Measurements from ENCODE around the gene REXO5. TPM values are rescaled to one million over a fixed set of nuclear protein-coding genes. Genes with fewer than 3 reads are reported as not detected.
A peak's percentile ranks its signal among the peaks of the same experiment; 100 is the strongest.

Gene REXO5, protein sequence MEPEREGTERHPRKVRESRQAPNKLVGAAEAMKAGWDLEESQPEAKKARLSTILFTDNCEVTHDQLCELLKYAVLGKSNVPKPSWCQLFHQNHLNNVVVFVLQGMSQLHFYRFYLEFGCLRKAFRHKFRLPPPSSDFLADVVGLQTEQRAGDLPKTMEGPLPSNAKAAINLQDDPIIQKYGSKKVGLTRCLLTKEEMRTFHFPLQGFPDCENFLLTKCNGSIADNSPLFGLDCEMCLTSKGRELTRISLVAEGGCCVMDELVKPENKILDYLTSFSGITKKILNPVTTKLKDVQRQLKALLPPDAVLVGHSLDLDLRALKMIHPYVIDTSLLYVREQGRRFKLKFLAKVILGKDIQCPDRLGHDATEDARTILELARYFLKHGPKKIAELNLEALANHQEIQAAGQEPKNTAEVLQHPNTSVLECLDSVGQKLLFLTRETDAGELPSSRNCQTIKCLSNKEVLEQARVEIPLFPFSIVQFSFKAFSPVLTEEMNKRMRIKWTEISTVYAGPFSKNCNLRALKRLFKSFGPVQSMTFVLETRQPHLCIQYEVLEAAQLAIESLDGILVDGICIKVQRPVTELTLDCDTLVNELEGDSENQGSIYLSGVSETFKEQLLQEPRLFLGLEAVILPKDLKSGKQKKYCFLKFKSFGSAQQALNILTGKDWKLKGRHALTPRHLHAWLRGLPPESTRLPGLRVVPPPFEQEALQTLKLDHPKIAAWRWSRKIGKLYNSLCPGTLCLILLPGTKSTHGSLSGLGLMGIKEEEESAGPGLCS
- 6.9 and 7.3 TPM in 2 replicates for total RNA-seq (2022)
- percentile 53 among the genes with signal in this experiment for Bru-seq, nascent RNA
- BruChase-seq, experiment 1, labeled RNA remaining after a 2-hour chase, result percentile 50 among the genes with signal in this experiment
- BruChase-seq, experiment 2, labeled RNA remaining after a 6-hour chase, result percentile 47 among the genes with signal in this experiment
- long read RNA-seq, partial matches to known transcripts, result 1 of 7 reads
- long read RNA-seq, other reads (novel, unspliced or antisense), result 4 of 7 reads

- CTCF ChIA-PET, result interaction anchor here (0.7 to 1.1 kb wide), 3 partner anchors 19 to 296 kb away, joined by 4 read pairs; partner anchors contain the start of gene ACSM3
- Histone ChIP-seq H3K27me3 (replicated peaks; ENCODE audit: control insufficient read depth, insufficient read depth, low read length) (no peaks in the 10 kb centered on the region), H3K36me3 (ENCODE audit: control insufficient read depth, insufficient read depth, low read length) (no peaks in the 10 kb centered on the region), H3K9me3 (no peaks in the 10 kb centered on the region), H3K4me1 (no peaks in the 10 kb centered on the region), H3K4me3 (ENCODE audit: low read depth, low read length) (peak within 1 kb of the TSS; percentile 88)
- peak; percentile 32 to 53 for TF ChIP-seq CTCF (IDR thresholded peaks at IDR 0.05; ENCODE audit: insufficient read depth in 1 of 2, low read depth in 1 of 2, low read length in 1 of 2, severe bottlenecking in 1 of 2, unreplicated experiment in 1 of 2)
- TSS peak; percentile 86 for BruUV-seq (replicated peaks)
- Mint-ChIP-seq H3K27me3 (ENCODE audit: insufficient read depth, unreplicated experiment) (no peaks in the 10 kb centered on the region), H3K4me1 (ENCODE audit: low read depth, unreplicated experiment) (no peaks in the 10 kb centered on the region), H3K36me3 (ENCODE audit: insufficient read depth, unreplicated experiment) (peaks cover 19% of the 10 kb centered on the region), H3K9me3 (ENCODE audit: unreplicated experiment) (no peaks in the 10 kb centered on the region), H3K27ac (ENCODE audit: unreplicated experiment) (peak within 1 kb of the TSS; percentile 94), H3K4me3 (ENCODE audit: unreplicated experiment) (peak within 1 kb of the TSS; percentile 98)
- POLR2A ChIA-PET, result interaction anchor here (0.6 to 1.6 kb wide), 7 partner anchors 20 to 496 kb away, joined by 3 to 8 read pairs (median 5); partner anchors contain the start of genes ACSM3, DCUN1D3 and LYRM1
- peak; percentile 92 to 94 for DNase-seq
- intact Hi-C loops (cut with micrococcal nuclease; ENCODE audit: unreplicated experiment), result no loop called here
Measured at GRCh38 chr16:20806168-20807050, at the start of gene REXO5, which contains the start of gene ERI2. Gene REXO5 (plus strand): TSS chr16:20806527. CDS start chr16:20806954, 427 bp downstream. Gene ERI2 (minus strand): TSS chr16:20806472. CDS start chr16:20806430, 42 bp downstream.

DNA sequence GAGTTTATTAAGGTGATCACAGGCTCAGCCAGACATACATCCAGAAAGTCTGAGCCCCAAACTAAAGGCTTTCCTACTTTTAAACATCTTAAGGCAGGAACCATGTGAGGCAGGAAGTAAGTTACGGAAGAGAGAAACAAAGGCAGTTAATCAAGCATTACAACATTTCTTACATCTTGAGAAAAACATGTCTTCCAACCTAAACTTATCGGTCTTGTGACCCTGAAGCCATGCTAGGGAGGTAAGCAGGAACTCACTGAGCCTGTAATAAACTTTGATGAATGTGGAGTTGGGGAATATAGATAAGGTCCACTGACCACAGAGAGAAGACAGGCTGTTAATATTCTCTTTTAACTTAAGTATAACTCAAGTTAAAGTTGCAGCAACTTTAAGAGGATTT lies 46.0 kb upstream of the REXO5 start:
- no peak overlapping the region for H3K4me3 Mint-ChIP-seq (ENCODE audit: unreplicated experiment)
- intact Hi-C loops (cut with micrococcal nuclease; ENCODE audit: unreplicated experiment), result no loop called here
- Histone ChIP-seq H3K27me3 (replicated peaks; ENCODE audit: control insufficient read depth, insufficient read depth, low read length) (no peaks in the 10 kb centered on the region), H3K4me1 (peaks cover 7% of the 10 kb centered on the region; the same call in 1 of the 2 replicates), H3K9me3 (no peaks in the 10 kb centered on the region), H3K36me3 (ENCODE audit: control insufficient read depth, insufficient read depth, low read length) (no peaks in the 10 kb centered on the region), H3K4me3 (ENCODE audit: low read depth, low read length) (no peak overlapping the region)
- BruUV-seq (replicated peaks), result no TSS peak
- no peak for TF ChIP-seq CTCF (IDR thresholded peaks at IDR 0.05; ENCODE audit: insufficient read depth in 1 of 2, low read depth in 1 of 2, low read length in 1 of 2, severe bottlenecking in 1 of 2, unreplicated experiment in 1 of 2)
- no peaks in the 10 kb centered on the region for H3K4me1 Mint-ChIP-seq (ENCODE audit: low read depth, unreplicated experiment)
- H3K27ac Mint-ChIP-seq (ENCODE audit: unreplicated experiment), result no peak overlapping the region
- H3K9me3 Mint-ChIP-seq (ENCODE audit: unreplicated experiment), result no peaks in the 10 kb centered on the region
- H3K36me3 Mint-ChIP-seq (ENCODE audit: insufficient read depth, unreplicated experiment), result peaks cover 5% of the 10 kb centered on the region
- CTCF ChIA-PET, result no interaction called here
- H3K27me3 Mint-ChIP-seq (ENCODE audit: insufficient read depth, unreplicated experiment), result no peaks in the 10 kb centered on the region
- no peak for DNase-seq
- POLR2A ChIA-PET, result no interaction called here
